GM18909 (cell line): ENCODE results near the gene TCEA3.

Experiments used
- ATAC-seq: cut with Tn5 transposase; IDR thresholded peaks from one replicate; pipeline ENCODE4 v1.9.1; 2021; ENCODE audit warnings: mild to moderate bottlenecking; ENCODE audit not compliant: unreplicated experiment, poor library complexity

TCEA3 gene

GRCh38 chr1:23448846-23449245 is 24.3 kb upstream of the TCEA3 start:
- ATAC-seq: no peak

- no peak for ATAC-seq
Measured at GRCh38 chr1:23446661-23447310, 22.2 kb upstream of the TCEA3 start.

- ATAC-seq: no peak
Measured at GRCh38 chr1:23444596-23445390, 20.2 kb upstream of the TCEA3 start.

- ATAC-seq: no peak
Measured at GRCh38 chr1:23444104-23444533, 19.6 kb upstream of the TCEA3 start.

GRCh38 chr1:23442751-23443150 is 18.2 kb upstream of the TCEA3 start:
- no peak for ATAC-seq

- ATAC-seq: no peak
Measured at GRCh38 chr1:23441446-23442148, 17.0 kb upstream of the TCEA3 start.

- ATAC-seq: no peak
Measured at GRCh38 chr1:23438545-23438944, 14.0 kb upstream of the TCEA3 start.

GRCh38 chr1:23437355-23437664 is 12.8 kb upstream of the TCEA3 start:
- no peak for ATAC-seq

GRCh38 chr1:23436520-23437354 is 12.2 kb upstream of the TCEA3 start:
- ATAC-seq: no peak

GRCh38 chr1:23434260-23434775 is 9.8 kb upstream of the TCEA3 start:
- no peak for ATAC-seq

GRCh38 chr1:23433122-23433521 is 8.6 kb upstream of the TCEA3 start:
- no peak for ATAC-seq

GRCh38 chr1:23431431-23431830 is 6.9 kb upstream of the TCEA3 start:
- no peak for ATAC-seq

GRCh38 chr1:23430803-23431202 is 6.3 kb upstream of the TCEA3 start:
- no peak for ATAC-seq

- ATAC-seq: no peak
Measured at GRCh38 chr1:23428136-23428905, 3.8 kb upstream of the TCEA3 start.

- ATAC-seq: no peak
Measured at GRCh38 chr1:23427550-23427949, 3.0 kb upstream of the TCEA3 start.

GRCh38 chr1:23426828-23427227 is 2.3 kb upstream of the TCEA3 start:
- ATAC-seq: no peak

GRCh38 chr1:23425193-23425494 is 596 bp upstream of the TCEA3 start:
- ATAC-seq: no peak

- ATAC-seq: no peak
Measured at GRCh38 chr1:23423415-23424292, 894 bp downstream of the TCEA3 start.

- ATAC-seq: no peak
Measured at GRCh38 chr1:23422941-23423340, 1.6 kb downstream of the TCEA3 start.
